SKM-1 treated with dmso at 0.1 percent for 144 hours (cell line): Measurements from ENCODE around the gene LSM2.
"Not testable (repeated sequence)": the region's sequence is repeated elsewhere in the genome, so short reads cannot be mapped to it uniquely, and the experiment has no call there.

ENCODE experiments used
- DNase-seq: peaks from one replicate; lab custom pipeline; 2025; ENCODE audit not compliant: unreplicated experiment; lab: John Stamatoyannopoulos, UW

The LSM2 gene

GRCh38 chr6:31799781-31800180 is 7.0 kb downstream of the LSM2 start:
- no peak for DNase-seq

- no peak for DNase-seq
Measured at GRCh38 chr6:31797588-31797987, 9.2 kb downstream of the LSM2 start.

GRCh38 chr6:31796993-31797385 is 9.8 kb downstream of the LSM2 start:
- no peak for DNase-seq

GRCh38 chr6:31795616-31796298 is 11.0 kb downstream of the LSM2 start, which contains the start of gene VARS1:
TSS of gene VARS1 (minus strand) at chr6:31795752. CDS start at chr6:31795217, 535 bp downstream.
- peak; percentile 92 for DNase-seq

GRCh38 chr6:31794866-31795615 is 11.7 kb downstream of the LSM2 start:
- no peak for DNase-seq

GRCh38 chr6:31794294-31794865 is 12.4 kb downstream of the LSM2 start:
- DNase-seq, result peak; percentile 45

- DNase-seq, result not testable (repeated sequence)
Measured at GRCh38 chr6:31793927-31794245, 12.9 kb downstream of the LSM2 start.

GRCh38 chr6:31792761-31793171 is 14.0 kb downstream of the LSM2 start:
- DNase-seq, result no peak

GRCh38 chr6:31792090-31792374 is 14.7 kb downstream of the LSM2 start:
- no peak for DNase-seq

GRCh38 chr6:31791324-31792089 is 15.3 kb downstream of the LSM2 start:
- DNase-seq, result peak; percentile 33

- no peak for DNase-seq
Measured at GRCh38 chr6:31785475-31785874, 21.3 kb downstream of the LSM2 start.

GRCh38 chr6:31784098-31784925 is 22.5 kb downstream of the LSM2 start:
- no peak for DNase-seq

GRCh38 chr6:31782126-31782855 is 24.5 kb downstream of the LSM2 start:
- no peak for DNase-seq

- DNase-seq, result no peak
Measured at GRCh38 chr6:31781244-31782125, 25.3 kb downstream of the LSM2 start.

GRCh38 chr6:31780507-31781243 is 26.1 kb downstream of the LSM2 start:
- DNase-seq, result no peak

GRCh38 chr6:31779908-31780307 is 26.9 kb downstream of the LSM2 start:
- no peak for DNase-seq

- no peak for DNase-seq
Measured at GRCh38 chr6:31778999-31779885, 27.5 kb downstream of the LSM2 start.

GRCh38 chr6:31778193-31778592 is 28.6 kb downstream of the LSM2 start:
- no peak for DNase-seq
